Measurements from ENCODE around the gene GYS2. TPM values are rescaled to one million over a fixed set of nuclear protein-coding genes. Genes with fewer than 3 reads are reported as not detected.
A peak's percentile ranks its signal among the peaks of the same experiment; 100 is the strongest.
"Not testable (repeated sequence)": the region's sequence is repeated elsewhere in the genome, so short reads cannot be mapped to it uniquely, and the experiment has no call there.

GYS2 gene
- total RNA-seq, 1 donor from 2014 or later: not detected

DNA sequence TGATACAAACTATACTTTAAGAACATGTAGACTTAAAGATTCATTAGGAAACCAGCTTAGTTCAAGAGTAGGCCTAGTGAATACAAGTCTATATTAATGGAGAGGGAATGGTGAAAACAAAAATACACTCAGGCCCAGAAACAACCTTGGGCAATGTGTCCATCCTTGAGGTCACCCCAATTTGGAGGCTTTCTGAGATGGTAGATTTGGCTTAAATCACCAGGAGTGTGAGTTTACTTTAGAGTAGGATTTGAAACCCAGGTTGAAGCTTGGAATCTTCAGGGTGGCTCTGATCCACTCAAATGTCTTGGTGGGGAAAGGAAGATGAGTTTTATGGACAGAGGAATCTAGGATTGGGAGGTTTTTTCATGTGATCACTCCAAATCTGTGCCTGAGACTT lies 42.5 kb upstream of the GYS2 start:
- ATAC-seq (no peak), DNase-seq (no peak)
- no peaks in the 10 kb centered on the region for H3K9me3 ChIP-seq
- H3K4me1 ChIP-seq: peaks cover 8% of the 10 kb centered on the region
- H3K36me3 ChIP-seq: peaks cover 72% of the 10 kb centered on the region
- no peaks in the 10 kb centered on the region for H3K27me3 ChIP-seq (ENCODE audit: low read depth)
- H3K4me3 ChIP-seq: no peak overlapping the region
- TF ChIP-seq, protein P1, sequence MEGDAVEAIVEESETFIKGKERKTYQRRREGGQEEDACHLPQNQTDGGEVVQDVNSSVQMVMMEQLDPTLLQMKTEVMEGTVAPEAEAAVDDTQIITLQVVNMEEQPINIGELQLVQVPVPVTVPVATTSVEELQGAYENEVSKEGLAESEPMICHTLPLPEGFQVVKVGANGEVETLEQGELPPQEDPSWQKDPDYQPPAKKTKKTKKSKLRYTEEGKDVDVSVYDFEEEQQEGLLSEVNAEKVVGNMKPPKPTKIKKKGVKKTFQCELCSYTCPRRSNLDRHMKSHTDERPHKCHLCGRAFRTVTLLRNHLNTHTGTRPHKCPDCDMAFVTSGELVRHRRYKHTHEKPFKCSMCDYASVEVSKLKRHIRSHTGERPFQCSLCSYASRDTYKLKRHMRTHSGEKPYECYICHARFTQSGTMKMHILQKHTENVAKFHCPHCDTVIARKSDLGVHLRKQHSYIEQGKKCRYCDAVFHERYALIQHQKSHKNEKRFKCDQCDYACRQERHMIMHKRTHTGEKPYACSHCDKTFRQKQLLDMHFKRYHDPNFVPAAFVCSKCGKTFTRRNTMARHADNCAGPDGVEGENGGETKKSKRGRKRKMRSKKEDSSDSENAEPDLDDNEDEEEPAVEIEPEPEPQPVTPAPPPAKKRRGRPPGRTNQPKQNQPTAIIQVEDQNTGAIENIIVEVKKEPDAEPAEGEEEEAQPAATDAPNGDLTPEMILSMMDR (IDR thresholded peaks at IDR 0.05): no peak
- H3K27ac ChIP-seq: no peak overlapping the region
- intact Hi-C loops (cut with DNase I): no loop called here

DNA sequence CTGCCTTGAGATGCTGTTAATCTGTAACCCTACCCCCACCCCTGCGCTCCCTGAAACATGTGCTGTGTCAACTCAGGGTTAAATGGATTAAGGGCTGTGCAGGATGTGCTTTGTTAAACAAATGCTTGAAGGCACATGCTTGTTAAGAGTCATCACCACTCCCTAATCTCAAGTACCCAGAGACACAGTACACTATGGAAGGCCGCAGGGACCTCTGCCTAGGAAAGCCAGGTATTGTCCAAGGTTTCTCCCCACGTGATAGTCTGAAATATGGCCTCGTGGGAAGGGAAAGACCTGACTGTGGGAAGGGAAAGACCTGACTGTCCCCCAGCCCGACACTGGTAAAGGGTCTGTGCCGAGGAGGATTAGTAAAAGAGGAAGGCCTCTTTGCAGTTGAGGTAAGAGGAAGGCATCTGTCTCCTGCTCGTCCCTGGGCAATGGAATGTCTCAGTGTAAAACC lies 40.4 kb upstream of the GYS2 start:
- DNase-seq; H3K4me3 ChIP-seq; H3K9me3 ChIP-seq; intact Hi-C loops (cut with DNase I); H3K4me1 ChIP-seq; ATAC-seq; H3K27ac ChIP-seq; H3K27me3 ChIP-seq (ENCODE audit: low read depth): not testable (repeated sequence)
- peaks cover 71% of the 10 kb centered on the region for H3K36me3 ChIP-seq

DNA sequence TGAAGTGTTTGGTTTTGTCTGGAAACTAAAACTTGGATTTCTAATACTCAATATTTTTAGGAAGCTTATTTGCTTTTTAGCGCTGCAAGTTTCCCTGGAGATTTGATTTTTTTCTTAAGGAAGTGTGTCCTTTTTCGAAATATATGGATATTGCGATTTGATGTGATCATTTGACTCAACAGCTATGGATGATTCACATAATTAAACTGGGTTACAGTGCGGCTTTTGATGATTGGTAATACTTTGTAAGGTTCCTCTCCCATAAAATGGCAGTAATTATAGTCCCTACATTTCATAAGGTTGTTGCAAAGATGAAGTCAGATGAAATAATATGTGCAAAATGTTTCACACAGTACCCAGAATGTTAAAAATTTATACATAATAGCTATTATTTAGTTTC lies 39.9 kb upstream of the GYS2 start:
- TF ChIP-seq, protein P1 (IDR thresholded peaks at IDR 0.05): no peak
- no peak for DNase-seq
- no peak overlapping the region for H3K4me3 ChIP-seq
- no peaks in the 10 kb centered on the region for H3K9me3 ChIP-seq
- ATAC-seq: no peak
- intact Hi-C loops (cut with DNase I): no loop called here
- peaks cover 70% of the 10 kb centered on the region for H3K36me3 ChIP-seq
- H3K27ac ChIP-seq: no peak overlapping the region
- H3K4me1 ChIP-seq: peaks cover 8% of the 10 kb centered on the region
- H3K27me3 ChIP-seq (ENCODE audit: low read depth): no peaks in the 10 kb centered on the region

- Histone ChIP-seq H3K27me3 (ENCODE audit: low read depth) (no peaks in the 10 kb centered on the region), H3K36me3 (peaks cover 66% of the 10 kb centered on the region), H3K4me3 (no peak overlapping the region), H3K4me1 (peaks cover 9% of the 10 kb centered on the region), H3K27ac (no peak overlapping the region), H3K9me3 (no peaks in the 10 kb centered on the region)
- DNase-seq: no peak
- intact Hi-C loops (cut with DNase I): no loop called here
- TF ChIP-seq, protein P1 (IDR thresholded peaks at IDR 0.05): no peak
- no peak for ATAC-seq
Observed at GRCh38 chr12:21643758-21644157, 39.1 kb upstream of the GYS2 start.

GRCh38 chr12:21642707-21643389 lies 38.2 kb upstream of the GYS2 start:
- Histone ChIP-seq H3K27ac (no peak overlapping the region), H3K4me1 (peaks cover 18% of the 10 kb centered on the region), H3K36me3 (peaks cover 68% of the 10 kb centered on the region), H3K4me3 (no peak overlapping the region), H3K9me3 (no peaks in the 10 kb centered on the region), H3K27me3 (ENCODE audit: low read depth) (no peaks in the 10 kb centered on the region)
- intact Hi-C loops (cut with DNase I): no loop called here
- TF ChIP-seq, protein P1 (IDR thresholded peaks at IDR 0.05): no peak
- DNase-seq (no peak), ATAC-seq (peak in 1 of 2 donors; percentile 54)

DNA sequence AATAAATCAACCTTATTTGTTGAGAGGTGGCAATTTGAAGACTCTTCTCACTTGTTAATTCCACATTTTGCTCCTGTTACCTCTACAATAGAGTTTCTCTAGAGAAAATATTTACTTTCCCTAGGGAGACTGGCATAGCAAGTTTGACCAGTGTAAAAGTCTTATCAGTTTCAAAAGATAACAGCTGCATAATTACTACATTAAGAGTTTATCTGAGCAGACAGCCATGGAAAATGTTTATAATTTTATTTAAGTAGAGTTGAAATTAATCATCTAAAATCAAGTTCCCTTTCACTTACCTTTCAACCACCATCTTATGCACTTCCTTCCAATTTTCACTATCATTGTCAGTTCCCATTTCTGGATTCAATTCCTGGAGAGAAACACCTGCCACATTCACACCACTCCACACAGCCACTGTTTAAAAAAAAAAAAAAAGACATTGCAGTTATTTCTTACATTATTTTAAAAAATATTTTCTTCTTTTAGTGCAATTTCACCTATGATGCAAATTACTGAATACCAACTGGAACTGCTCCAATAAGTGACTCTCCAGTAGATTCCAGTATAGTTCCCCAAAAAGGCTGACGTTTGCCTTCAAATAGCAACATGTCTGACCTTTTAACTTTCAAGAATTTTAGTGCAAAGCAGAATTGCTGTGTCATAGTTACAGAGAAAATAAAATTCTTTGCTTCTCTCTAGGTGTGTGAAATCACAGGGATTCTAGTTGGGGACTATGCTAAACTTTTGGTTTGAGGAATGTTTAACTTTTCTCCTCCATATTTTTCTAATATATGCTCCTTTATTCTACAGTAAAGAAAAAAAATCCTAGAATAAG lies 33.6 kb upstream of the GYS2 start:
- Histone ChIP-seq H3K27ac (no peak overlapping the region), H3K36me3 (peaks cover 83% of the 10 kb centered on the region), H3K4me1 (peaks cover 17% of the 10 kb centered on the region), H3K27me3 (ENCODE audit: low read depth) (no peaks in the 10 kb centered on the region), H3K9me3 (no peaks in the 10 kb centered on the region), H3K4me3 (no peak overlapping the region)
- TF ChIP-seq, protein P1 (IDR thresholded peaks at IDR 0.05): no peak
- ATAC-seq (no peak), DNase-seq (no peak)
- intact Hi-C loops (cut with DNase I): no loop called here
